B cell (primary cell): ENCODE measurements around the gene LDB3.

Experiments
- EZH2 ChIP-seq: IDR thresholded peaks from 2 replicates; pipeline ENCODE4 v1.6.1; 2012; ENCODE audit warnings: borderline replicate concordance, low read depth, mild to moderate bottlenecking, moderate library complexity, low read length; ENCODE audit not compliant: insufficient read depth, poor library complexity, severe bottlenecking
- TF ChIP-seq, protein P1 (sequence below): fragments of 200-600 bp; IDR thresholded peaks from one replicate; pipeline ENCODE4 v1.8.0; 2022; ENCODE audit warnings: antibody characterized with exemption, mild to moderate bottlenecking

DNA sequence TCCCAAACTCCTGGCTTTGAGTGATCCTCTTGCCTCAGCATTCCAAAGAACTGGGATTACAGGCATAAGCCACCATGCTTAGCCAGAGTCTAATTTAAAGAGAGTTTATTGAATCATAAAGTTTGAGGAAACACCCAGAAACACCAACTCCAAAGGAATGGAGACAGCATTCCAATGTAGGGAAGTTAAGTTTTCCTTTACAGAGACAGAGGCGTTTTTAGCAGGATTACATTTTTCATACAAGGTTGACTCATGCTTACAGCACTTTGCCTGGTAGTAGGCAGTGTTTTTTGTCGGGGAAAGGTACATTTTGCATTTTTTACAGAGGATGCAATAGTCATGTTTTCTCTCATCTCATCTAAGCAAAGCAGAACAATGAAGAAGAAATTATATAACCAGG lies 32.9 kb upstream of the LDB3 start:
- TF ChIP-seq, protein P1, sequence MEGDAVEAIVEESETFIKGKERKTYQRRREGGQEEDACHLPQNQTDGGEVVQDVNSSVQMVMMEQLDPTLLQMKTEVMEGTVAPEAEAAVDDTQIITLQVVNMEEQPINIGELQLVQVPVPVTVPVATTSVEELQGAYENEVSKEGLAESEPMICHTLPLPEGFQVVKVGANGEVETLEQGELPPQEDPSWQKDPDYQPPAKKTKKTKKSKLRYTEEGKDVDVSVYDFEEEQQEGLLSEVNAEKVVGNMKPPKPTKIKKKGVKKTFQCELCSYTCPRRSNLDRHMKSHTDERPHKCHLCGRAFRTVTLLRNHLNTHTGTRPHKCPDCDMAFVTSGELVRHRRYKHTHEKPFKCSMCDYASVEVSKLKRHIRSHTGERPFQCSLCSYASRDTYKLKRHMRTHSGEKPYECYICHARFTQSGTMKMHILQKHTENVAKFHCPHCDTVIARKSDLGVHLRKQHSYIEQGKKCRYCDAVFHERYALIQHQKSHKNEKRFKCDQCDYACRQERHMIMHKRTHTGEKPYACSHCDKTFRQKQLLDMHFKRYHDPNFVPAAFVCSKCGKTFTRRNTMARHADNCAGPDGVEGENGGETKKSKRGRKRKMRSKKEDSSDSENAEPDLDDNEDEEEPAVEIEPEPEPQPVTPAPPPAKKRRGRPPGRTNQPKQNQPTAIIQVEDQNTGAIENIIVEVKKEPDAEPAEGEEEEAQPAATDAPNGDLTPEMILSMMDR: no peak
- TF ChIP-seq EZH2: no peak
